Measurements from ENCODE around the gene KIF9.
"Not testable (repeated sequence)": the region's sequence is repeated elsewhere in the genome, so short reads cannot be mapped to it uniquely, and the experiment has no call there.

DNA sequence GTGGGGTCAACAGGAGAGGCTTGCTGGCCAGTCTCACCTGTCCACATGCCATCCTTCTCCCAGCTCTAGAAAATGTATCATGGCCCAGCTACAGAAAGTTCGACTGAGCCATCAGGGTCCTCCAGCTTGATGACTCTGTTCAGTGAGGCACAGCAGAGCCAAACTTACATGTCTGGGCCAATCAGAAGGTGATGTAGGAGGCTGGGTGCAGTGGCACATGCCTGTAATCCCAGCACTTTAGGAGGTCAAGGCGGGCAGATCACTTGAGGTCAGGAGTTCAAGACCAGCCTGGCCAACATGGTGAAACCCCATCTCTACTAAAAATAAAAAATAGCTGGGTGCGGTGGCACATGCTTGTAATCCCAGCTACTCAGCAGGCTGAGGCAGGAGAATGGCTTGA is 31.5 kb downstream of the KIF9 start:
- not testable (repeated sequence) for TF ChIP-seq POLR2AphosphoS5 (IDR thresholded peaks at IDR 0.05; ENCODE audit: low read depth, low read length); POLR2A (IDR thresholded peaks at IDR 0.05; ENCODE audit: low read depth, low read length); SPI1 (IDR thresholded peaks at IDR 0.05; ENCODE audit: low read depth, low read length); TAF1 (IDR thresholded peaks at IDR 0.05; ENCODE audit: low read depth, low read length); PAX5 (IDR thresholded peaks at IDR 0.05; ENCODE audit: insufficient read depth, low read length, severe bottlenecking); POU2F2 (IDR thresholded peaks at IDR 0.05; ENCODE audit: low read depth, low read length)

All from GM12891 (cell line).